ENCODE measurements around the gene SUPT5H.
"Not testable (repeated sequence)": the region's sequence is repeated elsewhere in the genome, so short reads cannot be mapped to it uniquely, and the experiment has no call there.

The SUPT5H gene

GRCh38 chr19:39426170-39426569 lies 19.2 kb upstream of the SUPT5H start:
- no peak for DNase-seq

GRCh38 chr19:39427707-39428106 lies 17.7 kb upstream of the SUPT5H start:
- DNase-seq, result no peak

GRCh38 chr19:39428283-39429112 lies 16.9 kb upstream of the SUPT5H start:
- no peak for DNase-seq

GRCh38 chr19:39430675-39431593 lies 14.4 kb upstream of the SUPT5H start:
- DNase-seq, result peak; percentile 39

GRCh38 chr19:39432677-39433025 lies 12.7 kb upstream of the SUPT5H start:
- no peak for DNase-seq

GRCh38 chr19:39433480-39434079 lies 11.8 kb upstream of the SUPT5H start:
- no peak for DNase-seq

DNA sequence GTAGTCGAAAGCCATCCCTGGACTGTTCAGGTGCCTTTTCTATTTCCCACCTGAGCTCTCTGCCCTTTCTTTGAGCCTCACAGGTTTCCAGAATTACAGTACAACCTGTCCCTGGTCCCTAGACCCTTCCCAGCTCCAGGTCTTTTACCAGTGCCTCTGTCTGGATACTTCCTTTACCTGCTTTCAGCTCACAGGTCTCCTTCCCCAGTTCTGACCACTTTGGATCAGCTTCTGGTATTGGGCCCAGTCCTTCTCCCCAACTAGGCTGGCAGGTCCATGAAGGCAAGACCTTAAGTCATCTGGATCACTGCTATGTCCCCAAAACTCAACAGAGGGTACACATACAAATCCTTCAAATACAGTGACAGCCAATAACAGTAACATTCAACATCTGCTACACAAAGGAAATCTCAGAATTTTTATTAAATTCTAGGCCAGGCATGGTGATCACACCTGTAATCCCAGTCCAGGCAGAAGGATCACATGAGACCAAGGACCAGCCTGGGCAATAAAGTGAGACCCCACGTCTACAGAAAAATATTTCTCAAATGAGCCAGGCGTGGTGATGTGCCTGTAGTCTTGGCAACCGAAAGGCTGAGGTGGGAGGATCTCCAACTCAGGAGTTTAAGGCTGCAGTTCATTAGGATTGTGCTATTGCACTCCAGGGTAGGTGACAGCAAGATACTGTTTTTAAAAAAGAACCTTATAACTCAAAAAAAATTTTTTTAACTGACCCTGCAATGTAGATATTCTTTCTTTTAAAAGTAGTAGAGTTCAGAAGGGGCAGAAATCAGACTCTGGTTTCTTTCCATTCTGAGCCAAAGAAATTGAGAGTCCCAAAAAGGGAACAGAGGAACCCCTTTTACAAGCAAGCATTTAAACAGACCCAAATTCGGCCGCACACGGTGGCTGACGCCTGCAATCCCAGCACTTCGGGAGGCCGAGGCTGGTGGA lies 11.0 kb upstream of the SUPT5H start:
- DNase-seq, result no peak

- peak; percentile 100 for DNase-seq
Observed at GRCh38 chr19:39435499-39436349, 9.7 kb upstream of the SUPT5H start, which contains the start of gene RPS16. Gene RPS16 (minus strand): TSS chr19:39435949. CDS start chr19:39435895, 54 bp downstream.

DNA sequence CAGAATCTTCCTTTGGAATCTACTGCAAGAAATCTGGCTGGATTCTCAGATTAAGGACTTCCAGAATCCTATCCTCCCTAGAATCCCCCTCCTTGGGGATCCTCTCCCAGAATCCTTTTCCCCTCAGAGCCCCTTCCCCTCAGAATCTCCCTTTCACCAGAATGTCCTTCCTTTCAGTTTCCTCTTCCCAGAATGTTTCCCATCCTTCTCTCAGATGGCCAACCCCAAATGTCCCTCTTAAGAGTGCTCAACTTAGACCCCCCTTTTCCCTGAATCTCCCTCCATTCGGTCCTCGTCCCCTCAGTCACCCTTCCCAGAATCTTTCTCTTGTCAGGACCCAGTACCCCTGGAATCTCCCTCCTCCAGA lies 9.0 kb upstream of the SUPT5H start:
- no peak for DNase-seq

GRCh38 chr19:39438270-39438934 lies 7.0 kb upstream of the SUPT5H start:
- no peak for DNase-seq

DNA sequence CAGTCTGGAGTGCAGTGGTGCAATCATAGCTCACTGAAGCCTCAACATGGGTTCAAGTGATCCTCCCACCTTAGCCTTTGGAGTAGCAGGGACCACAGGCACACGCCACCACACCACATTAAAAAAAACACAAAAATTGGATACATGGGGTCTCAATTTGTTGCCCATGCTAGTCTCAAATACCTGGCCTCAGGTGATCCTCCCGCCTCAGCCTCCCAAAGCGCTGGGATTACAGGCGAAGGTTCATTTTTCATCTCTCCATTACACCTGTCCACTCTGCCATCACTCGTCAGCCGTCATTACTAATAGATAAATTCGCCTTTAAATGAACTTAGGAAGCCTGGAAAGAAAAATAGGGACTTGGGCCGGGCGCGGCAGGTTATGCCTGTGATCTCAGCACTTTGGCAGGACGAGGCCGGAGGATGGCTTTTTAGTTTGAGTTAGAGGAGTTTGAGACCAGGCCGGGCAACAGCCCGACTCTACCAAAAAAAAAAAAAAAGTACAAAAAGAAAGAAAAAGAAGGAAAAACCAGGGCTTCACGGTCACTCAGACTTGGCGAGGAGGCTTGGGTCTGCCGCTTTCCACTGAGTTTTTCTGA lies 685 bp upstream of the SUPT5H start:
- DNase-seq, result no peak

DNA sequence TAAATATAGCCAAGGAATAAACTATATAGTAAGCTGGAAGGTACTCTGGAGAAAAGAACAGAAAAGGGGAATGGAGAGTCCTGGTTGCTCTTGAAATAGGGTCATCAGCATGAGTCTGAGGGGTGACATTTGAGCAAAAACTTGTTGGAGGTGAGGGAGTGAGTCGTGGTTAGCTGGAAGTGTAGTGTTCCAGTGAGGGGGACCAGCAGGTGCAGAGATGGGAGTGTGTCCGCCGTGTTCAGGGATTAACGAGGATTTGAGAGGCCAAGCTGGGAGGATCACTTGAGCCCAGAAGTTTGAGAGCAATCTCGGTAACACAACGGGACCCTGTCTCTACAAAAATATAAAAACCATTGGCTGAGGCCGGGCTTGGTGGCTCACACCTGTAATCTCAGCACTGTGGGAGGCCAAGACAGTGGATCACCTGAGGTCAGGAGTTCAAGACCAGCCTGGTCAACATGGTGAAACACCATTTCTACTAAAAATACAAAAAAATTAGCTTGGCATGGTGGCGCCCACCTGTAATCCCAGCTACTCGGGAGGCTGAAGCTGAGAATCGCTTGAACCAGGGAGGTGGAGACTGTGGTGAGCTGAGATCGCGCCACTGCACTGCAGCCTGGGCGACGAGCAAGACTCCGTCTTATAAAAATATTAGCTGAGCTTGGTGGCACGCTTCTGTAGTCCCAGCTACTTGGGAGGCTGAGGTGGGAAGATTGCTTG lies 1.1 kb downstream of the SUPT5H start:
- no peak for DNase-seq

DNA sequence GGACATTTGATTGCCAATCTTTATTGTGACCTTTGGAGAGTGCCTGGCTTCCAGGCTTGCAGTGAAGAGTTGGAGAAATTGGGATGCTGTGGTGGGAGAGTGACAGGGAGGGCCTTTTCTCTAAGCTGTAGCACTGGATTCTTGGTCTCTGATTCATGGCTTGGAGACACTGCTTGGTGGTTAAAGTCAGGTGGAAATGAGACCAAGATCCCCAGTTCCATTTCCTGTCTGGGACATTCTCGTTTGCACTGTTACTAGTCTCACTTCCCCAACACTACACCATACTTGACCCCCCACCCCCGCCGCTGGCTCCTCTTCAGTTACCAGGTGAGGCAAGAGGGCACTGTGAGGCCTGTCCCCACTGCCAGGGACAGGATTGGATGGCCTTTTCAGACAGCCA lies 2.9 kb downstream of the SUPT5H start:
- no peak for DNase-seq

DNA sequence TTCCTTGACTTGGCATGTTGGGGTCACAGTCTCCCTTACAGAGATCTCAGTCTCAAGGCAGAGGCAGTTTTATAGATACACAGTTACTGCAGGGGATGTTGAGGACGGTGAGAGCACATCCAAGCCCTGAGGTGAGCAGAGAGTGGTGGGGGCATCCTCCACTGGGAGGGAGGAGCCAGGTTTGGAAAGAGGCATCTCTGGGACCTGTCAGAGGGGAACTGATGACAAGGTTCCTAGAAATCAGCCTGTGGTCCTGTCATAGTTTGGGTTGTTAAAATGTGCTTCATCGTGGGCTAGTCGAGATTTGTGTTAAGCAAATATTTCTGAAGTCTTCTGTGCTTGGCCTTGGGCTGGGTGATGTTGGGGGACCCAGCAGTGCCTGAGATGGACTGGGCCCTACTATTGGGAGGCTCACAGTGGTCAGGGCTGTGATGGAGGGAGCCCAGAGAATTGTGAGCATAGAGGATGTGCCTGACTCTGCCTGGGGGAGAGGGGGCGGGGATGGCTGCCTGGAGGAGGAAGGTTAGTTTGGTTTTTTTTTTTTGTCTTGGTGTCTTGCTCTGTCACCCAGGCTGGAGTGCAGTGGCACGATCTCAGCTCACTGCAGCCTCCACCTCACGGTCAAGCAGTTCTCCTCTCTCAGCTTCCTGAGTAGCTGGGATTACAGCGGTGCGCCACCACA lies 3.9 kb downstream of the SUPT5H start:
- no peak for DNase-seq

- not testable (repeated sequence) for DNase-seq
Observed at GRCh38 chr19:39451257-39451656, 5.9 kb downstream of the SUPT5H start.

GRCh38 chr19:39463403-39463802 lies 18.0 kb downstream of the SUPT5H start:
- DNase-seq, result no peak

DNA sequence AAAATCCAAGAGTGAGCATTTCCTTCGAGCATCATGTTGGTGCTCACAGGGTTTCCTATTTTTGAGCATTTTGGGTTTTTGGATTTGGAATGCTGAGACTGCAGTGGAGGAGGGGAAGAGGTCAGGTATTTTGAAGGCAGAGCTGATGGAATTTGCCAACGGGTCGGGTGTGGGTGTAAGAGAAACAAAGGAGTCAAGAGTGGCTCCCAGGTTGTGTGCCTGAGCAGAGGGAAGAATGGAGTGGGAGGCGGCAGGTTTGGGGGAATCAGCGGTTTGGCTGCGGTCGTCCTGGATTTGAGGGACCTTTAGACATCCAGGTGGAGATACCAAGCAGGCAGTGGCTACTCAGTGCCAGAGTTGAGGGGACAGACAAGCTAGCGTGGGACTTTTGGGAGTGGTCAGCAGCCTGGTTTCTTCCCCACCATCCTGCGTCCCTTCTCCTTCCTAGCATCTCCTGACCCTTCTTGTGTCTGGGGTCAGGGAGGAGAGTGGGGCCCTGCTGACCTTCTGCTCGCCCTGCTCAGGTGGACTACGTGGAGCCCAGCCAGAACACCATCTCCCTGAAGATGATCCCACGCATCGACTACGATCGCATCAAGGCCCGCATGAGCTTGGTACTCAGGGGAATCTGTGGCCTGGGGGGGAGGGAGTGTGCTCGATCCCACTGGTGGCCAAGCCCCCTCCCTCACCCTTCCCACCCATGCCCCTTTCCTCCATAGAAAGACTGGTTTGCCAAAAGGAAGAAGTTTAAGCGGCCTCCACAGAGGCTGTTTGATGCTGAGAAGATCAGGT lies 20.8 kb downstream of the SUPT5H start:
- DNase-seq, result no peak

- DNase-seq, result no peak
Observed at GRCh38 chr19:39467941-39468340, 22.6 kb downstream of the SUPT5H start.
